Measurements from ENCODE around the gene COX19. TPM values are rescaled to one million over a fixed set of nuclear protein-coding genes. Genes with fewer than 3 reads are reported as not detected.

The COX19 gene
- total and polyA plus RNA-seq, 2 donors (not counting 1 experiment from before 2014, with no cell fraction given): 14.7 to 38.3 TPM

- peak overlapping the region in 1 of 5 experiments; percentile 42 for H3K4me3 ChIP-seq (ENCODE audit: control extremely low read depth in 1 of 5, extremely low read depth in 1 of 5, insufficient read depth in 1 of 5, low read depth in 2 of 5, low read length in 4 of 5)
- H3K36me3 ChIP-seq (replicated peaks in 1 of 2; ENCODE audit: control extremely low read depth in 1 of 2, control insufficient read depth in 1 of 2, extremely low read depth in 1 of 2, insufficient read depth in 2 of 2, low read length in 1 of 2): peaks cover 0 to 36% of the 10 kb centered on the region in 2 experiments
- H3K4me2 ChIP-seq (replicated peaks; ENCODE audit: low read depth, low read length, poor library complexity, severe bottlenecking): peak overlapping the region; percentile 97
- Mint-ChIP-seq H3K27me3 (no peaks in the 10 kb centered on the region), H3K4me1 (peaks cover 77% of the 10 kb centered on the region), H3K27ac (peak overlapping the region; percentile 97), H3K9me3 (ENCODE audit: insufficient read depth) (no peaks in the 10 kb centered on the region), H3K4me3 (peak overlapping the region; percentile 94)
- intact Hi-C loops (cut with micrococcal nuclease): loop anchor here (5.0 kb wide), 1 partner anchor 101 kb away; no protein-coding TSS in a partner anchor
- H3K79me2 ChIP-seq (ENCODE audit: control insufficient read depth, insufficient read depth, low read length): peaks cover 61% of the 10 kb centered on the region
- H2AFZ ChIP-seq (ENCODE audit: insufficient read depth, low read depth, low read length, poor library complexity, severe bottlenecking): no peak overlapping the region
- no peak for TF ChIP-seq EZH2 (IDR thresholded peaks at IDR 0.05; ENCODE audit: borderline replicate concordance, insufficient read depth, low read depth, low read length, poor library complexity, severe bottlenecking)
- no peak for TF ChIP-seq CTCF (IDR thresholded peaks at IDR 0.05)
- ChIA-PET CTCF (interaction anchor here (0.6 to 6.9 kb wide), 9 partner anchors 10 to 147 kb away, joined by 3 to 57 read pairs (median 9); partner anchors contain the start of gene GPR146), POLR2A (interaction anchor here (0.6 to 2.2 kb wide), 13 partner anchors 10 to 1266 kb away, joined by 3 to 15 read pairs (median 7); partner anchors contain the start of gene GPR146)
- peaks cover 78% of the 10 kb centered on the region for H4K20me1 ChIP-seq (ENCODE audit: control insufficient read depth, insufficient read depth, low read length, poor library complexity, severe bottlenecking)
- peak; percentile 39 for ATAC-seq (ENCODE audit: low read depth)
- H3K4me1 ChIP-seq (ENCODE audit: control insufficient read depth in 2 of 2, insufficient read depth in 2 of 2, low read length in 2 of 2): peaks cover 68 to 77% of the 10 kb centered on the region in 2 donors
- peaks cover 0 to 2% (median 0%) of the 10 kb centered on the region in 4 experiments for H3K27me3 ChIP-seq (replicated peaks in 1 of 4; ENCODE audit: control extremely low read depth in 1 of 4, control insufficient read depth in 3 of 4, insufficient read depth in 4 of 4, low read length in 3 of 4)
- peak; percentile 93 for DNase-seq
- 41% methylated on average over 42 of the region's 45 CpGs for WGBS (ENCODE audit: insufficient coverage)
- H3K27ac ChIP-seq (ENCODE audit: low read length in 2 of 2): peak overlapping the region; percentile 88 to 90
- H3K9ac ChIP-seq (ENCODE audit: low read length): peak overlapping the region; percentile 41
- H3K9me3 ChIP-seq (ENCODE audit: control extremely low read depth in 1 of 3, control insufficient read depth in 2 of 3, insufficient read depth in 1 of 3, low read length in 2 of 3): peaks cover 0 to 38% (median 0%) of the 10 kb centered on the region in 3 donors
Observed at GRCh38 chr7:1022801-1023465, 47.6 kb upstream of the COX19 start.

- intact Hi-C loops (cut with micrococcal nuclease): loop anchor here (5.0 kb wide), 1 partner anchor 100 kb away; no protein-coding TSS in a partner anchor
- ATAC-seq (ENCODE audit: low read depth): no peak
- H3K27me3 ChIP-seq (replicated peaks in 1 of 4; ENCODE audit: control extremely low read depth in 1 of 4, control insufficient read depth in 3 of 4, insufficient read depth in 4 of 4, low read length in 3 of 4): peaks cover 0 to 2% (median 0%) of the 10 kb centered on the region in 4 experiments
- peaks cover 84% of the 10 kb centered on the region for H4K20me1 ChIP-seq (ENCODE audit: control insufficient read depth, insufficient read depth, low read length, poor library complexity, severe bottlenecking)
- no peak for DNase-seq
- no peak overlapping the region for H3K27ac ChIP-seq (ENCODE audit: low read length in 2 of 2)
- TF ChIP-seq CTCF (IDR thresholded peaks at IDR 0.05): no peak
- no peak for TF ChIP-seq EZH2 (IDR thresholded peaks at IDR 0.05; ENCODE audit: borderline replicate concordance, insufficient read depth, low read depth, low read length, poor library complexity, severe bottlenecking)
- H3K9ac ChIP-seq (ENCODE audit: low read length): no peak overlapping the region
- H3K4me3 ChIP-seq (ENCODE audit: control extremely low read depth in 1 of 5, extremely low read depth in 1 of 5, insufficient read depth in 1 of 5, low read depth in 2 of 5, low read length in 4 of 5): no peak overlapping the region
- over 99% methylated on average over 17 of the region's 17 CpGs for WGBS (ENCODE audit: insufficient coverage)
- POLR2A ChIA-PET: interaction anchor here (0.6 to 2.2 kb wide), 10 partner anchors 10 to 1266 kb away, joined by 3 to 15 read pairs (median 6); no protein-coding TSS in a partner anchor
- Mint-ChIP-seq H3K4me3 (peak overlapping the region; percentile 94), H3K27me3 (no peaks in the 10 kb centered on the region), H3K9me3 (ENCODE audit: insufficient read depth) (no peaks in the 10 kb centered on the region), H3K4me1 (peaks cover 77% of the 10 kb centered on the region), H3K27ac (peak overlapping the region; percentile 97)
- peaks cover 0 to 36% of the 10 kb centered on the region in 2 experiments for H3K36me3 ChIP-seq (replicated peaks in 1 of 2; ENCODE audit: control extremely low read depth in 1 of 2, control insufficient read depth in 1 of 2, extremely low read depth in 1 of 2, insufficient read depth in 2 of 2, low read length in 1 of 2)
- CTCF ChIA-PET: interaction anchor here (0.9 to 6.9 kb wide), 9 partner anchors 10 to 147 kb away, joined by 3 to 57 read pairs (median 9); partner anchors contain the start of gene GPR146
- peak overlapping the region; percentile 97 for H3K4me2 ChIP-seq (replicated peaks; ENCODE audit: low read depth, low read length, poor library complexity, severe bottlenecking)
- H3K9me3 ChIP-seq (ENCODE audit: control extremely low read depth in 1 of 3, control insufficient read depth in 2 of 3, insufficient read depth in 1 of 3, low read length in 2 of 3): peaks cover 0 to 38% (median 0%) of the 10 kb centered on the region in 3 donors
- H3K4me1 ChIP-seq (ENCODE audit: control insufficient read depth in 2 of 2, insufficient read depth in 2 of 2, low read length in 2 of 2): peaks cover 65 to 77% of the 10 kb centered on the region in 2 donors
- H3K79me2 ChIP-seq (ENCODE audit: control insufficient read depth, insufficient read depth, low read length): peaks cover 67% of the 10 kb centered on the region
- H2AFZ ChIP-seq (ENCODE audit: insufficient read depth, low read depth, low read length, poor library complexity, severe bottlenecking): no peak overlapping the region
Observed at GRCh38 chr7:1022356-1022755, 47.0 kb upstream of the COX19 start.

Measured in B cell (primary cell).